COLO668 (cell line): ENCODE results near the gene PRKCQ.
"Not testable (repeated sequence)": the region's sequence is repeated elsewhere in the genome, so short reads cannot be mapped to it uniquely, and the experiment has no call there.

Source experiments
- DNase-seq: peaks from one replicate; lab custom pipeline; 2025; ENCODE audit not compliant: unreplicated experiment; lab: John Stamatoyannopoulos, UW

Gene PRKCQ

DNA sequence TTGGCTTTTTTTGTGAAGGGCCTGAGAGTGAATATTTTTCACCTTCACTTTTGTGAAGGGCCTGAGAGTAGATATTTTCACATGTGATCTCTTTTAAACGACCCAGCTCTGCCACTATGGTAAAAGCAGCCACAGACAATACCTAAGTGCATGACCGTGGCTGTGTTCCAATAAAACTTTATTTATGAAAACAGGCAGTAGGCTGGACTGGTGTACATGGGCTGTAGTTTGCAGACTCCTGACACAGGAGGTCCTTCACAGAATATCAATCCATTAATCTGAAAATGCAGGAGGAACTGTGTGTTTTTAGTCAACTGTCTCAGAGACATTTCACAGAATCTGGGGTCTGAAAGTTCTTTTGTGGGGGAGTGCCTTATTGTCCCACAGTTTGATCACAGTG lies 186.9 kb downstream of the PRKCQ start:
- DNase-seq: no peak

DNA sequence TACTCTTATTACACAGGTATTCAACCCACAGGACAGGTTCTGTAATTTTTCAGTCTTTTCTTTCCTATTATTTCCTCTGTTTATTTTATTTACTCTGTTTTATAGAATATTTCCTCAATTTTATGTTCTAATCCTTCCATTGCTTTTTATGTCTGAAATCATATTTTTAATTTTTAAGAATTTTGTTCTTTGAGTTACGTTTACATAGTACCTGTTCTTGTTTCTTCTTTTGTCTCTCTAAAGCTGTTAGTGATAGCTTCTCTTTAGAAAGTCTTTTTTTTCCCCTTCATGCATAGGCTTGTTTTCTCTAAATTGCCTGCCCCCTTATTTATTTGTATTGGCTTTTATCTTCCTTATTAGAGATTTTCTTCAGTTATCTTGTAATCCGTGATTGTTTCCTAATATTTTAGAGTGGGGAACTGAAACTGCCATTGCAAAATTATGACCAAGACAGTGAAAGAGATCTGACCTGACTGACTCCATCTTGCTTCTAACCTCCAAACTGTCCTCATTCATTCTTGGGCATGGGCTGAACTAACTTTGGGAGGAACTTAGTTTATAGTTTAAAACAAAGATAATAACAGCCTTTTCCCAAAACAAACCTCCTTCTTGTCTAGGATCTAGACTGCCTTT lies 189.7 kb downstream of the PRKCQ start:
- no peak for DNase-seq

DNA sequence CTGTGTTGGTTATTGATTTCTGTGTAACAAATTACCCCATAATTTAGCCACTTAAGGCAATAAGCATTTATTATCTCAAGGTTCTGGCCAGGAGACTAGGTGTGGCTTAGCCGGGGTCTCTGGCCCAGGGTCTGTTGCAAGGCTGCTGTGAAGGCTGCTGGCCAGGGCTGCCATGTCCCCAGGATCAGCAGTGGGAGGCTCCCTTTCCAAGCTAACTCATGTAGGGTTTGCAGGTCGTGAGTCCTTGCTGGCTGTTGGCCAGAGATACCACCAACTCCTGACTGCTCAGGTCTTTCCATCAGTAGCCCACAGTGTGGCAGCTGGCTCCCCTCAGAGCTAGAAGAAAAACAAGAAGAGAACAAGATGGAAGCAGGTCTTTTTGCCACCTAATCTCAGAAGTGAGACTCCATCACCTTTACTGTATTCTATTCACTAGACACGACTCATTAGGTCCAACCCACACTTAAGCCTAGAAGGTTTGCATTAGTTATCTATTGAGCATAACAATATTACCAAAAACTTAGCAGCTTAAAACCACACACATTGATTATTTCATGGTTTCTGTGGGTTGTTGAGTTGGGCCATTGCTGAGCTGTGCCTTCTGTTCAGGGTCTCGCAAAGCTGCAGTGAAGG lies 191.7 kb downstream of the PRKCQ start:
- DNase-seq: no peak

DNA sequence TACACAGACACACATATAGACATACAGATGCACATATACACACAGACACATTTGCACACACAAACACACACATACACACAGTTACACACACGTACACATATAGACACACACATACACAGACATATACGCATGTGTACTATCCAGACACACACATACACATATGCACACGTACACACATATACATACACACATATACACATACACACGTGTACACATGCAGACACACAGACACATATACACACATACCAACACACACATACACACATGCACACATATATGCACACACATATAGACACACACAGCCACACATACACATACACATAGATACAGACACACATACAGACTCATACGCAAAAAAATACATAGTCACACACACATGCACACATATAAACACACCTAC lies 193.1 kb downstream of the PRKCQ start:
- DNase-seq: no peak

DNA sequence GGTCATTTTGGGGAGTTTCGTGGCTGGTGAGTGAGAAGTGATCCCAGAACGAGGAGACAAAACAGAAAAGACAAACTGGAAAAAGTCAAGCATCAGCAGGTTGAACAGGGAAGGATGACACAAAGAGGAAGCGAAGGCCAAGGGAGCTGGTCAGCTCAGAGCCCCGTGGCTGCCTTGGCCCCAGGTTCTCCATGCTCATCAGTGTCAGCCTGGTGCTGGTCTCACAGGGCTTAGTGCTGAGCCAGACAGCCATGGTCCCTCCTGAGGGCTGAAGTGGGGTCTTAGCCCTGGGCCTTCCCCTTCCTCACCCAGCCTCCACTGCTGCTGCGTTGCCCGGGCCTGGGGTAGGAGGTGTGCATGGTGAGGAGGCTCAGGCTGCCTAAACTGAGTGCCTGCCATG lies 193.7 kb downstream of the PRKCQ start:
- DNase-seq: no peak

DNA sequence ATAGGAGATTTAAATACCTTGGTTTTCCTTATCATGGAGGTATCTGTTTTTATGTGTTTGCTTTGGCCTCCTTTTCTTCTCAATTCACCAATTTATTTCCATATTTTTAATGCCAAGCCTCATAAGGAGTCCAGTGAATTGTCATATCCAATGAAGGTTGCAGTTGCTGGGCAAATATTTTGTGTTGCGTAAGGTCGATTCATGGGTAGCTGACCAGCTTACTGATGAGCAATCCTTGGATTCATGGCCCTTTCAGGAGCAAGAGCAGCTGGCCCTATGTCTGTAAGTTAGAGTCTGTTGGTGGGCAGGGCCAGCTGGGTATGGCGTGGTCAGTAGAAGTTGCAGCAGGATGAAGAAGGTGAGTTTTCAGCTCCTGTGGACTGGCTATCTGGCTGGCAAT lies 194.4 kb downstream of the PRKCQ start:
- DNase-seq: no peak

DNA sequence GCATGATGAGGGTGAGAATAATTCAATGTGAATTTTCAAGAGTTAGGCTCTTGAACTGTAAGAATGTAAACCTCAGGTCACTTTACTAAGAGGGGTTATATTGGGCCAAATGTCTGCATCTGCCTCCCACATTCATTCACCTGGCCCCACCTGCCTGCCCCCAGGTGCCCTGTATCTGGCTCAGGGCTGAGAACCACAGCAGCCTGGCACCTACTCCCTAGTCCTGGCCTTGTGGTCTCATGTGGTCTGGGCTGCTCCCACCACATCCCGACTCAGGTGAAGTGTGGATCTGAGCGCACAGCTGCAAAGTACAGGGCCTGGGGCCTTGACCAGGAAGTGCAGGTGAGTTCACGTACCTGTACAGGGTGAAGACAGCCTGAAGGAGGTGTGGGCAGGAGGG lies 195.2 kb downstream of the PRKCQ start:
- DNase-seq: no peak

DNA sequence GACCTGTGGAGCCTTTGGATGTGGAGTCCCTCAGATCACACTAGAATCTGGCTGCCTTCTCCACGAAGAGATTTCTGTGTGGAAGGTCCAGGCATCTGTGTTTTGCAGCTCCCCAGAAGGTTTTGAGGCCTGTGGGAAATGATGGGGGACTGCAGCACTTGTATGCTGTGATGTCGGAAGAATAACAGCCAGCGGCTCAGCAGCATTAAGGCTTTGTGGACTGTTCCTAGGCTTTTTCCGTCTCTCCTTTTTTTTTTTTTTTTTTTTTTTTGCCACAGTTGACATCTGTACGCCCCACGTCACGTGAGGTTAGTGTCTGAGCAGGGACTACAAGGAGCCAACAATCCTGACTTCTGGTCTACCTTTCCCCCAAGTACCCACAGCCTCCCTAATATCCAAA lies 196.0 kb downstream of the PRKCQ start:
- no peak for DNase-seq

DNA sequence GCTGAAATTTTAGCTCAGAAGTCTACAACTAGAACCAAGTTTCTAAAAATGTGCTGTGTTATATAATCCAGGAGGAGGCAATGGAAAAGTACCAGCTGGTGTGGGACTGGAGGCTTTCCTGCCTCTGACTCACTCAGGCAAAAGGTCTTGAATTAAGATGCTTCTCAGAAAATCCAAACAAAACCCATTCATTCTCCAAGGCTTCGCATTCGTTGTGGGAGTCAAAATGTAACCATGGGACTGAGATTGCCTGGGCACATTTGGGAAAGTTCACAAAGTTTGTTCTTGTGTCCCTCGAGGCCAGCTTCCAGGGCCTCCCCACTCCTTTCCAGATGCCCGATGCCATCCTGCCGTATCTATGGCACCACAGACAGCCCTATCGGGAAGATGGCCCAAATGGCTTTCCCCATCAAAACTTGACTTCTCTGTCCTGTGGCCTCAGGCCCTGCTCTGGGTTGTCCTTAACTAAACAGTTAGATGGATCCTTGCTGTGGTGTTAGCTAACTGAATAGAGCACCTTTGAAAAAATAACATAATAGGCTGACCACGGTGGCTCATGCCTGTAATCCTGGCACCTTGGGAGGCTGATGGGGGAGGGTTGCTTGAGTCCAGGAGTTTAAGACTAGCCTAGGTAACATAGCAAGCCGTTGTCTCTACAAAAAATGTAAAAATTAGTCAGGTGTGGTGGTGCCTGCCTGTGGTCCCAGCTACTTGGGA lies 196.8 kb downstream of the PRKCQ start:
- DNase-seq: no peak

DNA sequence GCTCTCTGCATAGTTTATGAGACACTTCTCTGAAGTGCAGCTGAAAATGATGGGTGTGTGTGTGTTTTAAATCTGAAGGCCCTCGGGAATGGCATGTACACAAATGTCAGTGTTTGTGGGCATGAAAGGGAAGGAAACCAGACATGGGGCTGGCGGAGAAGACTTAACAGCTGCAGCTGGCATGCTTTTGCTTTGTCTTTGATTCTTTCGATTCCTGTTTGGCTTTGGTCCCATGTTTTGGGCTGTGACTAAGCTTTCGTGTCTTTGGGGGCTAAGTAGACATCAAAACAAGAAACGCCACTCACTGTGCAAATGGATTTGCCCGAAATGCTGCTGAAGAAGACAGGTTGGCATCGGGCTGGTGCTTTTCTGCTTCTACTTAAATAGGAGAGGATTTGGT lies 198.0 kb downstream of the PRKCQ start:
- no peak for DNase-seq

DNA sequence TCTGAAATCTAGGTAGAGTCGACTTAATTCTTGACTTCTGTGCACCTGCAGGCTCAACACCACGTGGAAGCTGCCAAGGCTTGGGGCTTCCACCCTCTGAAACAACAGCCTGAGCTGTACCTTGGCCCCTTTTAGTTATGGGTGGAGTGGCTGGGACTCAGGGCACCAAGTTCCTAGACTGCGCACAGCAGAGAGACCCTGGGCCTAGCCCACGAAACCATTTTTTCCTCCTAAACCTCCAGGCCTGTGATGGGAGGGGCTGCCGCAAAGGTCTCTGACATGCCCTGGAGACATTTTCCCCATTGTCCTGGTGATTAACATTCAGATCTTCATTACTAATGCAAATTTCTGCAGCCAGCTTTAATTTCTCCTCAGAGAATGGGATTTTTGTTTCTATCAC lies 199.6 kb downstream of the PRKCQ start:
- not testable (repeated sequence) for DNase-seq

DNA sequence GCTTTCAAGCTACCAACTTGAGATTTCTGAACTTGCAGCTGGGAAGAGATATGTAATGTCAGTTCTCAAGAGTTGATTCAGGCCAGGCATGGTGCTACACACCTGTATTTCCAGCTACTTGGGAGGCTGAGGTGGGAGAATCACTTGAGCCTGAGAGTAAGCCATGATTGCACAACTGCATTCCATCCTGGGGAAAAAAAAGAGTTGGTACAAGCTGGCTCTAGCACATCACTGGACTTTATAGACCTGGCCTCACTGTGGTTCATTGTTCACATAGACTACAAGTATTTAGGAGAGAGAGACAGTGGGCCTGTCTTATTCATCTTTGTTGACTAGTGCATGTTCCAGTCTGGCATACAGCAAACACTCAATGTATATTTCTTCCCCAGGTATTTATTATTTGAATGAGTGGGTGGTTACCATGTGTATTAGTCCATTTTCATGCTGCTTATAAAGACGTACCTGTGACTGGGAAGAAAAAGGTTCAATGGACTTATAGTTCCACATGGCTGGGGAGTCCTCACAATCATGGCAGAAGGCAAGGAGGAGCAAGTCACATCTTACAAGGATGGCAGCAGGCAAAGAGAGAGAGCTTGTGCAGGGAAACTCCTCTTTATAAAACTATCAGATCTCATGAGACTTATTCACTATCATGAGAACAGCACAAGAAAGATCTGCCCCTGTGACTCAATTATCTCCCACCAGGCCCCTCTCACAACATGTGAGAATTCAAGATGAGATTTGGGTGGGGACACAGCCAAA lies 200.9 kb downstream of the PRKCQ start:
- no peak for DNase-seq
